ENCODE results near the gene NDUFV1. TPM values are rescaled to one million over a fixed set of nuclear protein-coding genes. Genes with fewer than 3 reads are reported as not detected.

The NDUFV1 gene
- total and polyA plus RNA-seq, 4 donors = 83.6 to 172 (median 163) TPM

DNA sequence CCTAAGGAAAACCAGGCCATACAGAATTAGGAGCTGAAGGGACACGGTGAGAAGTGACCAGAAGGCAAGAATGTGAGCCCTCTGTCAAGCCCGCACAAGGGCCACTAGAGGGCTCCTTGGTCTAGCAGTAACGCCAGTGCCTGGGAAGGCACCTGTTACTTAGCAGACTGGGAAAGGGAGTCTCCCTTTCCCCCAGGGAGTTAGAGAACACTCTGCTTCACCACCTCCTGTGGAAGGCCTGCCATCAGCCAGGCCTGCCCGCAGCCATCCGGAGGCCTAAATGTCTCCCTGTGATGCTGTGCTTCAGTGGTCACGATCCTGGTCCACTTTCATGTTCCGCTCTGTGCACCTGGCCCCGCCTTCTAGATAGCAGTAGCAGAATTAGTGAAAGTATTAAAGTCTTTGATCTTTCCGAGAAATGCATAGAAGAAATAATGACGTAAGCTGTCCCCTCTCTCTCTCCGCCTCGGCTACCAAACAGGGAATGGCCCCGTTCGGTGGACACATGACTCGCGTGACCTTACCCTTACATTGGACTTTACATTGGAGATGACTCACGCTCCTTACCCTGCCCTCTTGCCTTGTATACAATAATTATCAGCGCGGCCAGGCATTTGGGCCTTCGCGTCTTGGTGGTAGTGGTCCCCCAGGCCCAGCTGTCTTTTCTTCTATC, 33.9 kb upstream of the NDUFV1 start:
- Histone ChIP-seq H3K27ac (ENCODE audit: low read depth in 1 of 2, low read length in 2 of 2) (no peak overlapping the region), H3K27me3 (ENCODE audit: control insufficient read depth in 4 of 4, insufficient read depth in 4 of 4, low read length in 3 of 4) (no peaks in the 10 kb centered on the region), H3K4me3 (ENCODE audit: low read depth in 1 of 3, low read length in 3 of 3) (no peak overlapping the region), H3K36me3 (ENCODE audit: control insufficient read depth in 4 of 4, insufficient read depth in 3 of 4, low read depth in 1 of 4, low read length in 3 of 4) (no peaks in the 10 kb centered on the region), H3K4me1 (ENCODE audit: control insufficient read depth in 4 of 4, insufficient read depth in 4 of 4, low read length in 3 of 4) (peaks cover 0 to 8% (median 1%) of the 10 kb centered on the region in 4 donors), H3K9me3 (ENCODE audit: control insufficient read depth in 4 of 4, low read length in 3 of 4) (no peaks in the 10 kb centered on the region), H3K9ac (ENCODE audit: low read depth in 1 of 2, low read length in 2 of 2) (no peak overlapping the region)
- 52% methylated on average over 21 of the region's 21 CpGs for WGBS
- DNase-seq (ENCODE audit: low spot score) = no peak
- peak in 1 of 2 donors; percentile 9 for TF ChIP-seq HNF4A (conservative IDR thresholded peaks at IDR 0.05)
- no peak for TF ChIP-seq FOXA2 (IDR thresholded peaks at IDR 0.05)
- peak; percentile 68 for TF ChIP-seq CTCF (IDR thresholded peaks at IDR 0.05; ENCODE audit: low read depth, low read length, missing input control)
- TF ChIP-seq RAD21 (IDR thresholded peaks at IDR 0.05) = peak; percentile 91 to 93
- TF ChIP-seq HNF4G (IDR thresholded peaks at IDR 0.05) = no peak
- TF ChIP-seq GABPA (IDR thresholded peaks at IDR 0.05 in 1 of 2, conservative IDR thresholded peaks at IDR 0.05 in 1 of 2) = no peak
- TF ChIP-seq RXRA (IDR thresholded peaks at IDR 0.05) = peak; percentile 8
- TF ChIP-seq SP1 (IDR thresholded peaks at IDR 0.05) = no peak

GRCh38 chr11:67574938-67575337, 31.8 kb upstream of the NDUFV1 start:
- Histone ChIP-seq H3K27ac (ENCODE audit: low read depth in 1 of 2, low read length in 2 of 2) (no peak overlapping the region), H3K9me3 (ENCODE audit: control insufficient read depth in 4 of 4, low read length in 3 of 4) (no peaks in the 10 kb centered on the region), H3K36me3 (ENCODE audit: control insufficient read depth in 4 of 4, insufficient read depth in 3 of 4, low read depth in 1 of 4, low read length in 3 of 4) (no peaks in the 10 kb centered on the region), H3K4me3 (ENCODE audit: low read depth in 1 of 3, low read length in 3 of 3) (no peak overlapping the region), H3K27me3 (ENCODE audit: control insufficient read depth in 4 of 4, insufficient read depth in 4 of 4, low read length in 3 of 4) (no peaks in the 10 kb centered on the region), H3K4me1 (ENCODE audit: control insufficient read depth in 4 of 4, insufficient read depth in 4 of 4, low read length in 3 of 4) (peaks cover 8 to 12% (median 10%) of the 10 kb centered on the region in 4 donors), H3K9ac (ENCODE audit: low read depth in 1 of 2, low read length in 2 of 2) (no peak overlapping the region)
- TF ChIP-seq MAX (IDR thresholded peaks at IDR 0.05) (no peak), GABPA (IDR thresholded peaks at IDR 0.05 in 1 of 2, conservative IDR thresholded peaks at IDR 0.05 in 1 of 2) (no peak), FOXA1 (IDR thresholded peaks at IDR 0.05) (no peak), FOXA2 (IDR thresholded peaks at IDR 0.05) (no peak), HNF4A (conservative IDR thresholded peaks at IDR 0.05) (no peak), RXRA (IDR thresholded peaks at IDR 0.05) (no peak), RAD21 (IDR thresholded peaks at IDR 0.05) (no peak), ZBTB33 (IDR thresholded peaks at IDR 0.05) (no peak), JUND (IDR thresholded peaks at IDR 0.05) (no peak), EGR1 (IDR thresholded peaks at IDR 0.05; ENCODE audit: low read depth in 2 of 2) (no peak), SP1 (IDR thresholded peaks at IDR 0.05) (no peak), CTCF (IDR thresholded peaks at IDR 0.05; ENCODE audit: low read depth, low read length, missing input control) (no peak), REST (IDR thresholded peaks at IDR 0.05) (no peak), NR2F2 (IDR thresholded peaks at IDR 0.05) (no peak)
- WGBS = 53% methylated on average over 3 of the region's 3 CpGs
- no peak for DNase-seq (ENCODE audit: low spot score)

Measured in liver (tissue), 9 donors.